ENCODE measurements around the gene ACER1.

The ACER1 gene

DNA sequence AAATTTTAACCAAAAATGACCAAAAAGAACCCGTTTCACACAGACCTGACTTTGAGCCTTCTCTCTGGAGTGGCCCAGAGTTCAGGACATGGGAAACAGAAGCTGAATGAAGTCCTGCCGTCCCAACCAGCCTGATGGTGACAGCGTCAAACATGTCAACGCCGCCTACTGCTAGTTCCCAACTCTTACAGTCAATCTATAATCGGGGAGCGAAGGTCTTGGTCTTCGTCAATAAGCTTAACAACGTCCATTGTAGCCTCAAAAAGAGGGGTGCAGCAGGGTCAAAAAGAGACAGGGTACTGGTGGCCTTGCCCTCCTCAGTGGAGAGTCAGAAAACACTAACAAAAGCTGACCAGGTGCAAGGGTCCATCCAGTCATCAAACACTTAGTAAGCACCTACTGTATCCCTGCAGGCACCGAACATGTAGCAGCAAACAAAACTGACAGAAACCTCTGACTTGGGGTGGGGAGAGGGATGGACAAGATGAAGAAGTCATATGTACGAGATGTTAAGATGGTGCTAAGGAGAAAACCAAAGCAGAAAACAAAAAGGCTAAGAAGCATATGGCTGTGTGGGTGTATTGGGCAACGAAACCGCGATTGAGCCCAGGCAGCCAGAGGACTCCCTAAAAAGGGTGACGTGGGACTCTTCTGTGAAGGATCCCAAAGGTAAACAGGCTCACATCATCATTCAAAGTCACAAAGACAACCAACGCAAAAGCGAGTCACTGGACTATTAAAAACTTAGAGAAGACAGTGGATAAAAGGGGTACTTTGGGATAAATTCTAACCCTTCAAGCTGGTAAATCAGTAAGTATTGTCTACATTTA is 65.6 kb downstream of the ACER1 start:
- no peak overlapping the region for H3K9ac ChIP-seq (ENCODE audit: low read depth, low read length)
- peaks cover 18% of the 10 kb centered on the region for H3K4me1 ChIP-seq (ENCODE audit: control insufficient read depth, insufficient read depth, low read length)
- peaks cover 42% of the 10 kb centered on the region for H3K36me3 ChIP-seq (ENCODE audit: control insufficient read depth, insufficient read depth, low read length)
- H3K9me3 ChIP-seq (ENCODE audit: control insufficient read depth, insufficient read depth, low read length): no peaks in the 10 kb centered on the region
- no peak overlapping the region for H3K27ac ChIP-seq (ENCODE audit: low read depth, low read length)
- H3K4me3 ChIP-seq (ENCODE audit: low read depth, low read length): no peak overlapping the region
- H3K27me3 ChIP-seq (ENCODE audit: control insufficient read depth, insufficient read depth, low read length): no peaks in the 10 kb centered on the region

DNA sequence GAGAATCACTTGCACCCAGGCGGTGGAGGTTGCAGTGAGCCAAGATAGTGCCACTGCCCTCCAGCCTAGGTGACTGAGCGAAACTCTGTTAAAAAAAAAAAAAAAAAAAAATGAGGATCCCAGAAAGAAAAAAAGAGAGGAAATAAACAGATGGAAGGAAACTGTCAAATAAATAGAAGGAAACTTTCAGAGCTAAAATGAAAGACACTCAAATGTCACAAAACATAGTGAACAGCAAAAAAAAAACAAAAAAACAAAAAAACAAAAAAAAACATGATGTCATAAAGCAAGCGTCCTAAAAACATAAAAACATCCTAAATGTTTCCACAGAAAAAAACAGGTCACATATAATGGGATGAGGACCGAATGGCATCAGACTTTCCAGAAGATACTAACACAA is 68.6 kb downstream of the ACER1 start:
- Histone ChIP-seq H3K4me3 (ENCODE audit: low read depth, low read length) (no peak overlapping the region), H3K9ac (ENCODE audit: low read depth, low read length) (no peak overlapping the region), H3K9me3 (ENCODE audit: control insufficient read depth, insufficient read depth, low read length) (no peaks in the 10 kb centered on the region), H3K27me3 (ENCODE audit: control insufficient read depth, insufficient read depth, low read length) (no peaks in the 10 kb centered on the region), H3K4me1 (ENCODE audit: control insufficient read depth, insufficient read depth, low read length) (no peaks in the 10 kb centered on the region), H3K36me3 (ENCODE audit: control insufficient read depth, insufficient read depth, low read length) (peaks cover 61% of the 10 kb centered on the region), H3K27ac (ENCODE audit: low read depth, low read length) (no peak overlapping the region)

DNA sequence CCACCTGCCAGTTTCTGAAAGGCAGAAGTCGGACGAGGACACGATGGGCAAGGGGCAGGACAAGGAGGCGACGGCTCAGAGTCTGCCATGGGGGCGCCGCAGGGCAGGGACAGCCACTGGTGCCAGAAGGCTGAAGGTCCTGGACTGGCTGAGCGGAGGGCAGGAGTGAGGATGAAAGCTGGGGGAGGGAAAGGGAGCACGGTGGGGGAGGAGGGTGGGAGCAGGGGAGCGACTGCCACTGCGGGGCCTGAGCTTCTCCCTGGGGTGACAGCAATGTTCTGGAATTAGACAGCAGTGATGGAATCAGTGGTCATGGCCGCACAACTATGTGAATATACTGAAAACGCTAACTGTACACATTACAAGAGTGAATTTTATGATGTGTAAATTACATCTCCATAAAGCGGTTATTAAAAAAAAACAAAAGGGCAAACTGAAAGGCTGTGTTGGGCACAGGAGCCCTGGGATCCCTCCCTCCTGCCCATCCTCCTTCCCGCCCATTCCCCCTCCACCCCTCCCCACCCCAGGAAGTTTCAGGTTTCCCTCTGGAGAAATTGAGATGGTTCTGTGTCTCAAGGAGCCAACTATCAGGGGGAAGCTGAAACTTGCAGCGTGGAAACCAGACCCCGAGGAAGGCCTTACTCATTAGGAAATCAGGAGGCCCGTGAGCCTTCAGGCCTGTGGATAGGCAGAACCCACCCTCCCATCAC is 69.5 kb downstream of the ACER1 start:
- Histone ChIP-seq H3K4me1 (ENCODE audit: control insufficient read depth, insufficient read depth, low read length) (no peaks in the 10 kb centered on the region), H3K4me3 (ENCODE audit: low read depth, low read length) (no peak overlapping the region), H3K27me3 (ENCODE audit: control insufficient read depth, insufficient read depth, low read length) (no peaks in the 10 kb centered on the region), H3K9me3 (ENCODE audit: control insufficient read depth, insufficient read depth, low read length) (no peaks in the 10 kb centered on the region), H3K9ac (ENCODE audit: low read depth, low read length) (no peak overlapping the region), H3K36me3 (ENCODE audit: control insufficient read depth, insufficient read depth, low read length) (peaks cover 60% of the 10 kb centered on the region), H3K27ac (ENCODE audit: low read depth, low read length) (no peak overlapping the region)

- peaks cover 61% of the 10 kb centered on the region for H3K36me3 ChIP-seq (ENCODE audit: control insufficient read depth, insufficient read depth, low read length)
- no peak overlapping the region for H3K4me3 ChIP-seq (ENCODE audit: low read depth, low read length)
- no peak overlapping the region for H3K9ac ChIP-seq (ENCODE audit: low read depth, low read length)
- H3K9me3 ChIP-seq (ENCODE audit: control insufficient read depth, insufficient read depth, low read length): no peaks in the 10 kb centered on the region
- H3K27me3 ChIP-seq (ENCODE audit: control insufficient read depth, insufficient read depth, low read length): no peaks in the 10 kb centered on the region
- H3K27ac ChIP-seq (ENCODE audit: low read depth, low read length): no peak overlapping the region
- H3K4me1 ChIP-seq (ENCODE audit: control insufficient read depth, insufficient read depth, low read length): no peaks in the 10 kb centered on the region
Measured at GRCh38 chr19:6263306-6263705, 70.1 kb downstream of the ACER1 start.

GRCh38 chr19:6262519-6262918 is 70.9 kb downstream of the ACER1 start:
- no peaks in the 10 kb centered on the region for H3K4me1 ChIP-seq (ENCODE audit: control insufficient read depth, insufficient read depth, low read length)
- no peak overlapping the region for H3K27ac ChIP-seq (ENCODE audit: low read depth, low read length)
- no peaks in the 10 kb centered on the region for H3K9me3 ChIP-seq (ENCODE audit: control insufficient read depth, insufficient read depth, low read length)
- H3K36me3 ChIP-seq (ENCODE audit: control insufficient read depth, insufficient read depth, low read length): peaks cover 59% of the 10 kb centered on the region
- no peak overlapping the region for H3K4me3 ChIP-seq (ENCODE audit: low read depth, low read length)
- no peaks in the 10 kb centered on the region for H3K27me3 ChIP-seq (ENCODE audit: control insufficient read depth, insufficient read depth, low read length)
- no peak overlapping the region for H3K9ac ChIP-seq (ENCODE audit: low read depth, low read length)

DNA sequence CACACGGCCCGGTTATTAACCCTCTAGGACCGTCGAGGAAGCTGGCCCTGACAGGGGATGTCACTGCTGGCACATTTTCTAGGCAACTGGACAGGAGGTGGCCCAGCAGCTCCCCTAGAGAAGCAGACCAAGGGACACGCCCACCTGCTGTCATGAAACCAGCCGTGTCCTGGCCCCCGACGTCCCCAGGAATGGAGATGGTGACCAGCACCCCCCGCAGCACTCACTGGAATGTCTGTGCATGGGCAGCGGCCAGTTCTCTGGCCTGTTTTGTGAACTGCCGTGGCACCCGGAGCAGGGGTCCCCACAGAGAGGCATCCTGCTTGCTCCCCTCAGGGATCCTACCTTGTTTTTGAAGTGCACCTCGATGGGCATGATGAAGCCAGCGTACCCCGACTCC is 71.5 kb downstream of the ACER1 start:
- H3K9me3 ChIP-seq (ENCODE audit: control insufficient read depth, insufficient read depth, low read length): no peaks in the 10 kb centered on the region
- H3K9ac ChIP-seq (ENCODE audit: low read depth, low read length): no peak overlapping the region
- H3K36me3 ChIP-seq (ENCODE audit: control insufficient read depth, insufficient read depth, low read length): peaks cover 57% of the 10 kb centered on the region
- H3K27ac ChIP-seq (ENCODE audit: low read depth, low read length): no peak overlapping the region
- H3K4me1 ChIP-seq (ENCODE audit: control insufficient read depth, insufficient read depth, low read length): no peaks in the 10 kb centered on the region
- H3K4me3 ChIP-seq (ENCODE audit: low read depth, low read length): no peak overlapping the region
- H3K27me3 ChIP-seq (ENCODE audit: control insufficient read depth, insufficient read depth, low read length): no peaks in the 10 kb centered on the region

GRCh38 chr19:6260912-6261650 is 72.3 kb downstream of the ACER1 start:
- no peak overlapping the region for H3K4me3 ChIP-seq (ENCODE audit: low read depth, low read length)
- H3K4me1 ChIP-seq (ENCODE audit: control insufficient read depth, insufficient read depth, low read length): no peaks in the 10 kb centered on the region
- H3K9ac ChIP-seq (ENCODE audit: low read depth, low read length): no peak overlapping the region
- H3K9me3 ChIP-seq (ENCODE audit: control insufficient read depth, insufficient read depth, low read length): no peaks in the 10 kb centered on the region
- H3K36me3 ChIP-seq (ENCODE audit: control insufficient read depth, insufficient read depth, low read length): peaks cover 57% of the 10 kb centered on the region
- H3K27ac ChIP-seq (ENCODE audit: low read depth, low read length): no peak overlapping the region
- no peaks in the 10 kb centered on the region for H3K27me3 ChIP-seq (ENCODE audit: control insufficient read depth, insufficient read depth, low read length)

DNA sequence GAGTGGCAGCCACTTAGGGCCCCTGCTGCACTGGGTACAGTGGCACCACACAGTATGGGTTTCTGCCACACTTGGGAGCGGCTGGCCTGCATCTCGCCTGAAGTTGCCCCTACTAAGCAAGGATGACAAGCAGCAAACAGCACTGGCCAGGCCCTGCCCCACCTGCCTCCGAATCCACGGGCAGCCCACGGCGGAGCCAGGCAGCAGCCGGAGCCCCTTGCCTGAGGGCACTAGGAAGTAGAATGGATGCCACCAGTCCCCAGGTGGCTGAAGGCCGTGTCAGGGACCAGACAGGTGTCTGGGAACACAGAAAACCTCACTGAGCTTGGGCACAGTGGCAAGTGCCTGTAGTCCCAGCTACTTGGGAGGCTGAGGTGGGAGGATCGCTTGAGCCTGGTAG is 73.0 kb downstream of the ACER1 start:
- H3K36me3 ChIP-seq (ENCODE audit: control insufficient read depth, insufficient read depth, low read length): peaks cover 57% of the 10 kb centered on the region
- no peak overlapping the region for H3K9ac ChIP-seq (ENCODE audit: low read depth, low read length)
- H3K4me1 ChIP-seq (ENCODE audit: control insufficient read depth, insufficient read depth, low read length): no peaks in the 10 kb centered on the region
- H3K27ac ChIP-seq (ENCODE audit: low read depth, low read length): no peak overlapping the region
- H3K27me3 ChIP-seq (ENCODE audit: control insufficient read depth, insufficient read depth, low read length): no peaks in the 10 kb centered on the region
- H3K4me3 ChIP-seq (ENCODE audit: low read depth, low read length): no peak overlapping the region
- no peaks in the 10 kb centered on the region for H3K9me3 ChIP-seq (ENCODE audit: control insufficient read depth, insufficient read depth, low read length)

- H3K27ac ChIP-seq (ENCODE audit: low read depth, low read length): no peak overlapping the region
- no peak overlapping the region for H3K9ac ChIP-seq (ENCODE audit: low read depth, low read length)
- peaks cover 60% of the 10 kb centered on the region for H3K36me3 ChIP-seq (ENCODE audit: control insufficient read depth, insufficient read depth, low read length)
- H3K4me3 ChIP-seq (ENCODE audit: low read depth, low read length): no peak overlapping the region
- no peaks in the 10 kb centered on the region for H3K27me3 ChIP-seq (ENCODE audit: control insufficient read depth, insufficient read depth, low read length)
- no peaks in the 10 kb centered on the region for H3K9me3 ChIP-seq (ENCODE audit: control insufficient read depth, insufficient read depth, low read length)
- H3K4me1 ChIP-seq (ENCODE audit: control insufficient read depth, insufficient read depth, low read length): no peaks in the 10 kb centered on the region
Measured at GRCh38 chr19:6259312-6259861, 74.0 kb downstream of the ACER1 start.

- no peak overlapping the region for H3K4me3 ChIP-seq (ENCODE audit: low read depth, low read length)
- no peak overlapping the region for H3K27ac ChIP-seq (ENCODE audit: low read depth, low read length)
Measured at GRCh38 chr19:6258812-6259311, 74.5 kb downstream of the ACER1 start.

More at GRCh38 chr19:6258812-6259311, 74.5 kb downstream of the ACER1 start:
- Histone ChIP-seq H3K9ac (ENCODE audit: low read depth, low read length) (no peak overlapping the region), H3K27me3 (ENCODE audit: control insufficient read depth, insufficient read depth, low read length) (no peaks in the 10 kb centered on the region), H3K4me1 (ENCODE audit: control insufficient read depth, insufficient read depth, low read length) (0 out of 2 replicates have a peak, but pooled peaks cover 5% of the 10 kb centered on the region), H3K36me3 (ENCODE audit: control insufficient read depth, insufficient read depth, low read length) (peaks cover 65% of the 10 kb centered on the region), H3K9me3 (ENCODE audit: control insufficient read depth, insufficient read depth, low read length) (no peaks in the 10 kb centered on the region)
